Vagina (tissue), 2 donors: ENCODE results near the gene DUSP8. TPM values are rescaled to one million over a fixed set of nuclear protein-coding genes. Genes with fewer than 3 reads are reported as not detected.

Experiments
- DNase-seq, 2 donors: peaks; one replicate each; pipeline ENCODE4 v3.0.0-alpha.2; 2017; ENCODE audit errors: extremely low spot score in 2 of 2
- H3K27ac ChIP-seq: fragments of 200-600 bp; sonication (generic); one replicate; pipeline ENCODE4 v1.5.1; 2019
- H3K27me3 ChIP-seq: fragments of 200-600 bp; sonication (generic); one replicate; pipeline ENCODE4 v1.5.1; 2019
- H3K36me3 ChIP-seq, 2 donors: fragments of 200-600 bp; sonication (generic); one replicate each; pipeline ENCODE4 v1.5.1; 2017 to 2019
- H3K4me1 ChIP-seq: fragments of 200-600 bp; sonication (generic); one replicate; pipeline ENCODE4 v1.5.1; 2019
- H3K4me3 ChIP-seq, 2 donors: fragments of 200-600 bp; sonication (generic); 1 replicate in 1 of 2; 2 replicates in 1 of 2; pipeline ENCODE4 v1.5.1; 2016 to 2019
- H3K9me3 ChIP-seq: fragments of 200-600 bp; sonication (generic); one replicate; pipeline ENCODE4 v1.5.1; 2019
- POLR2A ChIP-seq, 2 donors: fragments of 450-650 bp; IDR thresholded peaks; one replicate each; pipeline ENCODE4 v1.6.1; 2017; ENCODE audit warnings: antibody characterized with exemption in 2 of 2, mild to moderate bottlenecking in 2 of 2, moderate library complexity in 2 of 2
- POLR2AphosphoS5 ChIP-seq, 2 donors: sonication (generic); formaldehyde crosslinking; IDR thresholded peaks; one replicate each; pipeline ENCODE4 v1.9.0; 2017; ENCODE audit warnings: antibody characterized with exemption in 2 of 2, mild to moderate bottlenecking in 2 of 2, low read depth in 1 of 2; ENCODE audit not compliant: insufficient read depth in 1 of 2
- intact Hi-C: fragments of 100-400 bp; cut with DNase I; formaldehyde crosslinking; loops from one replicate; pipeline ENCODE4 v1.15.1; 2023
- total RNA-seq: library from RNA; depleted of rRNA; stranded (reverse); fragments of >200 nt; gene quantifications from one replicate; pipeline ENCODE4 v1.2.3, GENCODE V29; 2016
- TF ChIP-seq, protein P1 (sequence below), 3 experiments: fragments of 450-650 bp in 2 of 3; fragments of 200-600 bp in 1 of 3; sonication (generic) in 1 of 3; IDR thresholded peaks; one replicate each; pipeline ENCODE4 v1.5.1; 2017 to 2019; ENCODE audit warnings: antibody characterized with exemption in 3 of 3, mild to moderate bottlenecking in 2 of 3, moderate library complexity in 2 of 3

The DUSP8 gene
- total RNA-seq, 1 donor from 2014 or later = 2.9 TPM

DNA sequence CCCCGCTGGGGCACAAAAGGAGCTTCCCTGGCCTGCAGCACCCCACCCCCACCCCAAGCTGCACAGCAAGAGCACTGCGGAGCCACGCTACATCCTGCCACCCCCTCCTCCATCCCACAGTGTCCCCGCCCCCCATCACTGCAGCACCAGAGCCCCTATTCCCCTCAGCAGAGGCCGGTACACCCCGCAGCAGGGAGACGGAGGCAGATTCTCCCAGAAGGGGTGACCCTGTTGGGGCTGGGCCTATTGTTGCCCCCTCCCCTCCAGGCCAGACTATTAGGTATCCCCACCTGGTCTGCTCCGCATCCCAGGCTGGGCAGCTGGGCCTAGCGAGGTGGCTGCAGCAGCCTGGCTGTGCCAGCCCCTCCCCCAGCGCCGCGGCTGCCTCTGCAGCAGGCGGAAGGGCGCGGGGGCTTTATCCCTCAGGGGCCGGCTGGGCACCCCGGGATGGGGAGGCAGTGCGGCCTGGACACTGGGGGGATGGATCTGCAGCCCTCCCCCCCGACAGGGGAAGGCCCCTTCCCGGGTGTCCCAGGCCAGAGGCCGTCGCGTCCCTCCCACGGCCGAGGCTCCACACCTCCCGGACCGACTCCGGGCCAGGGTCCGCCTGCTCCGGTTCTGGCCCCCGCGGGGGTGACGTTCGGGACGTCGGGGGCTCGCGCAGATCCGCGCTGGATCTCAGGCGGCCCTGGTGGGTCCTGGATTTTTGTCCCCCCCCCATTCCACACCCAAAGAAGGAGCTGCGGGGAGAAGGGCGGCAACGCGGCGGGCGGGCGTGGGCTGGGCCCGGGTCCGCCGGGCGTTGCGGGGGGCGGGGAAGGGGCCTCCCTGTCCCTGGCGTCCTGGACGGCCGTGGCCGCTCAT lies 943 bp downstream of the DUSP8 start:
- no peak for TF ChIP-seq POLR2A (IDR thresholded peaks at IDR 0.05)
- TF ChIP-seq POLR2AphosphoS5 (IDR thresholded peaks at IDR 0.05; ENCODE audit: insufficient read depth in 1 of 2, low read depth in 1 of 2) = peak in 1 of 2 donors; percentile 46

DNA sequence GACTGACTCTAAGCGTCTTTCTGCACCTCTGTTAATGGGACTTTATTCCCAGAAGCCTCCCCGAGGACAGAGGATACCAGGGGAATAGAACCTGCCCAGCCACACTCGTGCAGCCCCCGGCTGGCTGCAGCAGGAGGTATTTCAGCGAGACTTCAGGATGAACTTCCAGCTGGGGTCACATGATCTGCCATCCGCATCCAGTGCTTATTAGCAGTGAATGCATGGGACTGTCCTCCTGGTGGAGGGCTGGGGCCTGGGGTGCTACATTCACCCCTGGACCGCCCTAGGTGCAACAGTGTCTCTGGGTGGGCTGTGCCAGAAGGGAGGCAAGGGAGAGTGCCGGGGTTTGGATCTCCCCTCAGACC lies 1.6 kb downstream of the DUSP8 start:
- Histone ChIP-seq H3K9me3 (no peaks in the 10 kb centered on the region), H3K4me1 (peaks cover 41% of the 10 kb centered on the region), H3K27ac (peak overlapping the region; percentile 76), H3K4me3 (peak overlapping the region; percentile 50 to 75), H3K36me3 (no peaks in the 10 kb centered on the region), H3K27me3 (no peaks in the 10 kb centered on the region)
- intact Hi-C loops = loop anchor here (5.0 to 10.0 kb wide), 2 partner anchors 233 to 366 kb away; no protein-coding TSS in a partner anchor
- no peak for TF ChIP-seq POLR2AphosphoS5 (IDR thresholded peaks at IDR 0.05; ENCODE audit: insufficient read depth in 1 of 2, low read depth in 1 of 2)
- DNase-seq = peak in 1 of 2 donors; percentile 84

More for the DNA sequence above, 943 bp downstream of the DUSP8 start:
- Histone ChIP-seq H3K4me1 (peaks cover 41% of the 10 kb centered on the region), H3K9me3 (no peaks in the 10 kb centered on the region), H3K27ac (peak overlapping the region; percentile 76), H3K27me3 (no peaks in the 10 kb centered on the region), H3K36me3 (no peaks in the 10 kb centered on the region), H3K4me3 (peak overlapping the region; percentile 50 to 75)
- peak in 1 of 2 donors; percentile 72 for DNase-seq
- intact Hi-C loops = loop anchor here (5.0 to 10.0 kb wide), 2 partner anchors 234 to 366 kb away; no protein-coding TSS in a partner anchor

DNA sequence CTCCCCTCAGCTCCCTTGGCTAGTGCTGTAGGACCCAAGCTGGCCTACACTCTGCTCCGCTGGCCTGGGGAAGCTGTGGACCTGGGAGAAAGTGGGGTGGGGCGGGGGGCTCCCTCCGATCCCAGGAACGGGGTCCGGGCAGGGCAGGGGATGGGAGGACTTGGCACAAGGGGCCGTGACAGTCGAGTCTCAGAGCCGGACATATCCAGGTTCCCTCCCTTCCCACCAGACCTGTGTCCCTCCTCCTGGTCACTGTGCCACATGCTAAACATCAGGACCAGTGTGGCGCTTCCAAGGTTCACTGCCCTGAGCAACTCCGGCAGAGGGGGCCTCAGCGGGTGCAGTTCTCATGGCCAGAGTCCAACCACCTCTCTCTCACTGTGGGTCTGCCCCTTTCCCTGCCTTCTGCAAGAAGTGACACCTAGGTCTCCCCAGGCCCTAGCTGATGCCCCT lies 2.0 kb downstream of the DUSP8 start:
- Histone ChIP-seq H3K9me3 (no peaks in the 10 kb centered on the region), H3K4me3 (no peak overlapping the region), H3K27ac (no peak overlapping the region), H3K27me3 (no peaks in the 10 kb centered on the region), H3K36me3 (no peaks in the 10 kb centered on the region), H3K4me1 (peaks cover 41% of the 10 kb centered on the region)
- intact Hi-C loops = loop anchor here (5.0 to 10.0 kb wide), 2 partner anchors 233 to 365 kb away; no protein-coding TSS in a partner anchor
- DNase-seq = peak in 1 of 2 donors; percentile 86
- TF ChIP-seq POLR2AphosphoS5 (IDR thresholded peaks at IDR 0.05; ENCODE audit: insufficient read depth in 1 of 2, low read depth in 1 of 2) (no peak), POLR2A (IDR thresholded peaks at IDR 0.05) (no peak)
- TF ChIP-seq, protein P1, sequence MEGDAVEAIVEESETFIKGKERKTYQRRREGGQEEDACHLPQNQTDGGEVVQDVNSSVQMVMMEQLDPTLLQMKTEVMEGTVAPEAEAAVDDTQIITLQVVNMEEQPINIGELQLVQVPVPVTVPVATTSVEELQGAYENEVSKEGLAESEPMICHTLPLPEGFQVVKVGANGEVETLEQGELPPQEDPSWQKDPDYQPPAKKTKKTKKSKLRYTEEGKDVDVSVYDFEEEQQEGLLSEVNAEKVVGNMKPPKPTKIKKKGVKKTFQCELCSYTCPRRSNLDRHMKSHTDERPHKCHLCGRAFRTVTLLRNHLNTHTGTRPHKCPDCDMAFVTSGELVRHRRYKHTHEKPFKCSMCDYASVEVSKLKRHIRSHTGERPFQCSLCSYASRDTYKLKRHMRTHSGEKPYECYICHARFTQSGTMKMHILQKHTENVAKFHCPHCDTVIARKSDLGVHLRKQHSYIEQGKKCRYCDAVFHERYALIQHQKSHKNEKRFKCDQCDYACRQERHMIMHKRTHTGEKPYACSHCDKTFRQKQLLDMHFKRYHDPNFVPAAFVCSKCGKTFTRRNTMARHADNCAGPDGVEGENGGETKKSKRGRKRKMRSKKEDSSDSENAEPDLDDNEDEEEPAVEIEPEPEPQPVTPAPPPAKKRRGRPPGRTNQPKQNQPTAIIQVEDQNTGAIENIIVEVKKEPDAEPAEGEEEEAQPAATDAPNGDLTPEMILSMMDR (IDR thresholded peaks at IDR 0.05) = no peak

DNA sequence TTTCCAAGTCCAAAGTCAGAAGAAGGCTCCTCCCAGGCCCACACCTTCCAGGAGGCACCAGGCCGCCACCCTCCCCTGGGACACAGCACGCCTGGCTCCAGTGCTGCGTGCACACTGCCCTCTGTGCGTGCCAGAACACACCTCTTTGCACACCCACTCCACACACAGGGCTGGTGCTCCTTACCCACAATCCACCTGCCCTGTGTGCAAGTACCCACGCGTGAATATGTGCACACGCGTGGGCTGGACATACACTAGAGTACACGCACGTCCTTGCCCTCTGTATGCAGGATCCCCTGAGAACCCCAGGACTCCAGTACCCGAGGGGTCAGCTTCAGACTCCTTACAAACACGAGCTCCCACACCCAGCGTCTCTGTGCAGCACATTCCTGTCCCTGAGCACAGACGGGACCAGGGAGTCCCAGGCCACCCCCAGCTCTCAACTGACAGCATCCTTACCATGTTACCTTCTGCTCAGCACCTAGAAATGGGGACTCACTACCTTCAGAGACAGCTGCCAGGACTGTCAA lies 2.8 kb downstream of the DUSP8 start:
- Histone ChIP-seq H3K9me3 (no peaks in the 10 kb centered on the region), H3K36me3 (no peaks in the 10 kb centered on the region), H3K27me3 (no peaks in the 10 kb centered on the region), H3K4me3 (no peak overlapping the region), H3K4me1 (peaks cover 44% of the 10 kb centered on the region), H3K27ac (no peak overlapping the region)
- TF ChIP-seq POLR2A (IDR thresholded peaks at IDR 0.05) (no peak), POLR2AphosphoS5 (IDR thresholded peaks at IDR 0.05; ENCODE audit: insufficient read depth in 1 of 2, low read depth in 1 of 2) (no peak)
- TF ChIP-seq, protein P1 (IDR thresholded peaks at IDR 0.05) = no peak
- intact Hi-C loops = no loop called here
- DNase-seq = no peak

DNA sequence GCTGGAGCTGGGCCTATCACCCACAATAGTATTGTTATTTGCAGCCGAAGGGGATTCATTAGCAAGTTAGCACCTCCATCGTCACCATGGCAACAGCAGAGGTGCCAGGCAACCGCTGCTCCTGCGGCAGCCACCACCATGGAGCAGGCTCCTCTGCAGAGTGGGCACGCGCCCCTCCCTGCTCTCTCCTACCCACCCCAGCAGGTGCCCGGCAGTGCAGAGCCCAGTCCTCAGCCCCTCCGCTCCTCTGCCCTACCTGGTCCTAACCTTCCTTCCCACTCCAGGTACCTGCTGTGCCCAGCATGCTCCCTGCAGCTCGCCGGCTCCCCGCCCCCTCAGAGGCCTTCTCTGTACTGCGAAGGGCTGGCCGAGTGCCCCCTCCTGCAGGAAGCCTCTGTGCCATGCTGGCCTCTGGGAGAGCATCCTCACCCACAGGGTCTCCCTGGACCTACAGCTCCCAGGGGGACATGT lies 3.6 kb downstream of the DUSP8 start:
- H3K4me1 ChIP-seq = peaks cover 41% of the 10 kb centered on the region
- intact Hi-C loops = no loop called here

More for the DNA sequence above, 3.6 kb downstream of the DUSP8 start:
- TF ChIP-seq, protein P1 (IDR thresholded peaks at IDR 0.05) = no peak
- TF ChIP-seq POLR2AphosphoS5 (IDR thresholded peaks at IDR 0.05; ENCODE audit: insufficient read depth in 1 of 2, low read depth in 1 of 2) (no peak), POLR2A (IDR thresholded peaks at IDR 0.05) (no peak)
- no peak overlapping the region for H3K27ac ChIP-seq
- H3K4me3 ChIP-seq = no peak overlapping the region
- no peaks in the 10 kb centered on the region for H3K27me3 ChIP-seq
- DNase-seq = no peak
- H3K9me3 ChIP-seq = no peaks in the 10 kb centered on the region
- H3K36me3 ChIP-seq = no peaks in the 10 kb centered on the region
